GM12872 (cell line): ENCODE data around the gene IRAK1BP1.

Source experiments
- CTCF ChIP-seq: IDR thresholded peaks from 3 replicates; pipeline ENCODE4 v1.5.1; 2011; ENCODE audit warnings: low read depth, mild to moderate bottlenecking, low read length, moderate library complexity; ENCODE audit not compliant: insufficient read depth

The IRAK1BP1 gene

GRCh38 chr6:78861509-78861908, 5.8 kb upstream of the IRAK1BP1 start:
- TF ChIP-seq CTCF = no peak

GRCh38 chr6:78863576-78863975, 3.8 kb upstream of the IRAK1BP1 start:
- no peak for TF ChIP-seq CTCF

- TF ChIP-seq CTCF = no peak
These were observed 2.4 kb upstream of the IRAK1BP1 start for GRCh38 chr6:78864957-78865356.

- no peak for TF ChIP-seq CTCF
These were observed 356 bp upstream of the IRAK1BP1 start for GRCh38 chr6:78867020-78867369.

GRCh38 chr6:78868116-78868515, 765 bp downstream of the IRAK1BP1 start:
- TF ChIP-seq CTCF = no peak

- TF ChIP-seq CTCF = no peak
These were observed 8.2 kb downstream of the IRAK1BP1 start for GRCh38 chr6:78875505-78875904.

GRCh38 chr6:78883651-78884050, 16.3 kb downstream of the IRAK1BP1 start:
- no peak for TF ChIP-seq CTCF

GRCh38 chr6:78896227-78896626, 28.9 kb downstream of the IRAK1BP1 start:
- TF ChIP-seq CTCF = no peak
